ENCODE data around the gene DPYSL5. TPM values are rescaled to one million over a fixed set of nuclear protein-coding genes. Genes with fewer than 3 reads are reported as not detected.

Gene DPYSL5
- total and polyA plus RNA-seq, 2 of the 13 experiments (the other 11 are each of a cell fraction or from before 2014, with no cell fraction given) = 0.15 TPM; not detected in 1

DNA sequence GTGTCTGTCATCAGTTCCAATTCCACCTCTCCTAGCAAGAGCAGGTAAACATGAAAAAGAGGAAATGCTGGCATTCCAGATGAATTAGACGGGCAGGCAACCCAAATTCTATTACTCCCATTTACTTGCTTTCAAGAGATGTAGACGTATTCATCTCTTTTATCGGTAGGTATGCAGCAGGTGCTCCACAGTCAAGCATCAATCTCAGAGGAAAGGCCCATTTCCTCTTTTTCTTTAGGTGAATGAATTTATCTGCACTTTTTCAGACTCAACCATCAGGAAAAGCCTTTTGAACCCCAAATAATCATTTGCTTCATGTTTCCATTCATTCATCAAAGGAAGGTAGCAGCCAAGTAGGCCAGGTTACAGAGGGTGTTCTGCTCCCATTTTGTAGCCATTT is 27.9 kb downstream of the DPYSL5 start:
- no peaks in the 10 kb centered on the region for H3K4me1 ChIP-seq (ENCODE audit: insufficient read depth, low read length)
- TF ChIP-seq ZNF292 (CRISPR knock-in tag; IDR thresholded peaks at IDR 0.05; ENCODE audit: borderline replicate concordance, low read depth) (no peak), NFKB2 (CRISPR knock-in tag; IDR thresholded peaks at IDR 0.05; ENCODE audit: borderline replicate concordance) (no peak), IRX3 (CRISPR knock-in tag; IDR thresholded peaks at IDR 0.05; ENCODE audit: borderline replicate concordance, low read depth) (no peak), ZNF282 (IDR thresholded peaks at IDR 0.05; ENCODE audit: partially characterized antibody) (no peak), ZNF616 (CRISPR knock-in tag; IDR thresholded peaks at IDR 0.05; ENCODE audit: low read depth) (no peak), GABPA (IDR thresholded peaks at IDR 0.05; ENCODE audit: low read depth, low read length) (no peak), GABPA (CRISPR knock-in tag; IDR thresholded peaks at IDR 0.05; ENCODE audit: low read depth) (no peak), ZNF552 (CRISPR knock-in tag; IDR thresholded peaks at IDR 0.05; ENCODE audit: borderline replicate concordance) (no peak), REPIN1 (CRISPR knock-in tag; IDR thresholded peaks at IDR 0.05; ENCODE audit: borderline replicate concordance, low read depth) (no peak), ZNF772 (CRISPR knock-in tag; IDR thresholded peaks at IDR 0.05) (no peak), ZNF569 (CRISPR knock-in tag; IDR thresholded peaks at IDR 0.05; ENCODE audit: borderline replicate concordance) (no peak), ZNF878 (CRISPR knock-in tag; IDR thresholded peaks at IDR 0.05) (no peak), ZNF775 (CRISPR knock-in tag; IDR thresholded peaks at IDR 0.05; ENCODE audit: borderline replicate concordance) (no peak), ZNF20 (CRISPR knock-in tag; IDR thresholded peaks at IDR 0.05) (no peak), TBP (CRISPR knock-in tag; IDR thresholded peaks at IDR 0.05) (no peak), RFXAP (CRISPR knock-in tag; IDR thresholded peaks at IDR 0.05; ENCODE audit: borderline replicate concordance) (no peak), ESRRA (CRISPR knock-in tag; IDR thresholded peaks at IDR 0.05; ENCODE audit: low read depth) (no peak)
- TF ChIP-seq, protein P1, sequence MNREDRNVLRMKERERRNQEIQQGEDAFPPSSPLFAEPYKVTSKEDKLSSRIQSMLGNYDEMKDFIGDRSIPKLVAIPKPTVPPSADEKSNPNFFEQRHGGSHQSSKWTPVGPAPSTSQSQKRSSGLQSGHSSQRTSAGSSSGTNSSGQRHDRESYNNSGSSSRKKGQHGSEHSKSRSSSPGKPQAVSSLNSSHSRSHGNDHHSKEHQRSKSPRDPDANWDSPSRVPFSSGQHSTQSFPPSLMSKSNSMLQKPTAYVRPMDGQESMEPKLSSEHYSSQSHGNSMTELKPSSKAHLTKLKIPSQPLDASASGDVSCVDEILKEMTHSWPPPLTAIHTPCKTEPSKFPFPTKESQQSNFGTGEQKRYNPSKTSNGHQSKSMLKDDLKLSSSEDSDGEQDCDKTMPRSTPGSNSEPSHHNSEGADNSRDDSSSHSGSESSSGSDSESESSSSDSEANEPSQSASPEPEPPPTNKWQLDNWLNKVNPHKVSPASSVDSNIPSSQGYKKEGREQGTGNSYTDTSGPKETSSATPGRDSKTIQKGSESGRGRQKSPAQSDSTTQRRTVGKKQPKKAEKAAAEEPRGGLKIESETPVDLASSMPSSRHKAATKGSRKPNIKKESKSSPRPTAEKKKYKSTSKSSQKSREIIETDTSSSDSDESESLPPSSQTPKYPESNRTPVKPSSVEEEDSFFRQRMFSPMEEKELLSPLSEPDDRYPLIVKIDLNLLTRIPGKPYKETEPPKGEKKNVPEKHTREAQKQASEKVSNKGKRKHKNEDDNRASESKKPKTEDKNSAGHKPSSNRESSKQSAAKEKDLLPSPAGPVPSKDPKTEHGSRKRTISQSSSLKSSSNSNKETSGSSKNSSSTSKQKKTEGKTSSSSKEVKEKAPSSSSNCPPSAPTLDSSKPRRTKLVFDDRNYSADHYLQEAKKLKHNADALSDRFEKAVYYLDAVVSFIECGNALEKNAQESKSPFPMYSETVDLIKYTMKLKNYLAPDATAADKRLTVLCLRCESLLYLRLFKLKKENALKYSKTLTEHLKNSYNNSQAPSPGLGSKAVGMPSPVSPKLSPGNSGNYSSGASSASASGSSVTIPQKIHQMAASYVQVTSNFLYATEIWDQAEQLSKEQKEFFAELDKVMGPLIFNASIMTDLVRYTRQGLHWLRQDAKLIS (CRISPR knock-in tag; IDR thresholded peaks at IDR 0.05) = no peak
- TF ChIP-seq, protein P2, sequence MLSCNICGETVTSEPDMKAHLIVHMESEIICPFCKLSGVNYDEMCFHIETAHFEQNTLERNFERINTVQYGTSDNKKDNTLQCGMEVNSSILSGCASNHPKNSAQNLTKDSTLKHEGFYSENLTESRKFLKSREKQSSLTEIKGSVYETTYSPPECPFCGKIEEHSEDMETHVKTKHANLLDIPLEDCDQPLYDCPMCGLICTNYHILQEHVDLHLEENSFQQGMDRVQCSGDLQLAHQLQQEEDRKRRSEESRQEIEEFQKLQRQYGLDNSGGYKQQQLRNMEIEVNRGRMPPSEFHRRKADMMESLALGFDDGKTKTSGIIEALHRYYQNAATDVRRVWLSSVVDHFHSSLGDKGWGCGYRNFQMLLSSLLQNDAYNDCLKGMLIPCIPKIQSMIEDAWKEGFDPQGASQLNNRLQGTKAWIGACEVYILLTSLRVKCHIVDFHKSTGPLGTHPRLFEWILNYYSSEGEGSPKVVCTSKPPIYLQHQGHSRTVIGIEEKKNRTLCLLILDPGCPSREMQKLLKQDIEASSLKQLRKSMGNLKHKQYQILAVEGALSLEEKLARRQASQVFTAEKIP (CRISPR knock-in tag; IDR thresholded peaks at IDR 0.05; ENCODE audit: borderline replicate concordance) = no peak
- peaks cover 0 to 9% of the 10 kb centered on the region in 2 experiments; a peak in 4 of 5 replicates for H3K27me3 ChIP-seq (ENCODE audit: control insufficient read depth in 1 of 2, insufficient read depth in 2 of 2, low read length in 2 of 2)
- no peak overlapping the region for H3K9ac ChIP-seq (ENCODE audit: insufficient read depth, low read depth, low read length)
- no peaks in the 10 kb centered on the region for H3K79me2 ChIP-seq (ENCODE audit: insufficient read depth, low read length)
- H3K36me3 ChIP-seq (replicated peaks in 1 of 2; ENCODE audit: control insufficient read depth in 1 of 2, insufficient read depth in 2 of 2, low read length in 2 of 2) = no peaks in the 10 kb centered on the region
- in situ Hi-C loops (cut with HindIII; ENCODE audit: extremely low pct_ligation_motif_present, low pct_unique_long_range_greater_than_20kb) = no loop called here
- no peak overlapping the region for H3K27ac ChIP-seq (ENCODE audit: extremely low read length, insufficient read depth, low read length)
- no peak for FAIRE-seq
- H3K4me3 ChIP-seq (replicated peaks in 1 of 3; ENCODE audit: insufficient read depth in 1 of 3, low read depth in 2 of 3, low read length in 3 of 3) = no peak overlapping the region
- BruUV-seq (replicated peaks) = no TSS peak
- intact Hi-C loops (cut with micrococcal nuclease; ENCODE audit: unreplicated experiment) = no loop called here
- H4K20me1 ChIP-seq (ENCODE audit: insufficient read depth, low read length) = no peaks in the 10 kb centered on the region
- 40% methylated on average over 3 of the region's 3 CpGs for WGBS (ENCODE audit: low lambda C conversion rate)
- no peak for DNase-seq (ENCODE audit: low spot score)
- ChIA-PET CTCF (ENCODE audit: low intra/inter-chr PET ratio, low total read pairs) (no interaction called here), POLR2A (no interaction called here)
- no peaks in the 10 kb centered on the region for H3K9me3 ChIP-seq (ENCODE audit: low read length)
- no peak overlapping the region for H3K4me2 ChIP-seq (ENCODE audit: low read depth, low read length)
- no peak overlapping the region for H2AFZ ChIP-seq (ENCODE audit: low read length)
- no peak for ATAC-seq

Measured in HepG2 (cell line).